ENCODE measurements around the gene UBA6.

Gene UBA6

GRCh38 chr4:67604749-67605148, 96.2 kb downstream of the UBA6 start:
- Mint-ChIP-seq H3K9me3 (peaks cover 25% of the 10 kb centered on the region), H3K27me3 (ENCODE audit: low read depth) (no peaks in the 10 kb centered on the region), H3K27ac (no peak overlapping the region), H3K4me1 (ENCODE audit: low read depth) (peaks cover 4% of the 10 kb centered on the region), H3K4me3 (no peak overlapping the region), H3K36me3 (ENCODE audit: low read depth) (peaks cover 79% of the 10 kb centered on the region)
- no peak for DNase-seq (ENCODE audit: low spot score)

GRCh38 chr4:67604029-67604381, 97.0 kb downstream of the UBA6 start:
- peaks cover 4% of the 10 kb centered on the region for H3K4me1 Mint-ChIP-seq (ENCODE audit: low read depth)
- peaks cover 27% of the 10 kb centered on the region for H3K9me3 Mint-ChIP-seq
- H3K27me3 Mint-ChIP-seq (ENCODE audit: low read depth): no peaks in the 10 kb centered on the region
- H3K36me3 Mint-ChIP-seq (ENCODE audit: low read depth): peaks cover 76% of the 10 kb centered on the region
- H3K4me3 Mint-ChIP-seq: no peak overlapping the region
- DNase-seq (ENCODE audit: low spot score): no peak
- no peak overlapping the region for H3K27ac Mint-ChIP-seq

GRCh38 chr4:67603310-67604028, 97.5 kb downstream of the UBA6 start:
- Mint-ChIP-seq H3K4me3 (no peak overlapping the region), H3K36me3 (ENCODE audit: low read depth) (peaks cover 78% of the 10 kb centered on the region), H3K27ac (no peak overlapping the region), H3K9me3 (peaks cover 32% of the 10 kb centered on the region), H3K27me3 (ENCODE audit: low read depth) (no peaks in the 10 kb centered on the region), H3K4me1 (ENCODE audit: low read depth) (peaks cover 4% of the 10 kb centered on the region)
- no peak for DNase-seq (ENCODE audit: low spot score)

GRCh38 chr4:67593741-67594175, 107.2 kb downstream of the UBA6 start:
- H3K4me1 Mint-ChIP-seq (ENCODE audit: low read depth): no peaks in the 10 kb centered on the region
- H3K27me3 Mint-ChIP-seq (ENCODE audit: low read depth): no peaks in the 10 kb centered on the region
- H3K4me3 Mint-ChIP-seq: no peak overlapping the region
- H3K9me3 Mint-ChIP-seq: peaks cover 14% of the 10 kb centered on the region
- no peak for DNase-seq (ENCODE audit: low spot score)
- peaks cover 74% of the 10 kb centered on the region for H3K36me3 Mint-ChIP-seq (ENCODE audit: low read depth)
- no peak overlapping the region for H3K27ac Mint-ChIP-seq

- H3K9me3 Mint-ChIP-seq: no peaks in the 10 kb centered on the region
- peaks cover 10% of the 10 kb centered on the region for H3K4me1 Mint-ChIP-seq (ENCODE audit: low read depth)
- no peak overlapping the region for H3K4me3 Mint-ChIP-seq
- H3K27ac Mint-ChIP-seq: no peak overlapping the region
- peaks cover 70% of the 10 kb centered on the region for H3K36me3 Mint-ChIP-seq (ENCODE audit: low read depth)
- no peaks in the 10 kb centered on the region for H3K27me3 Mint-ChIP-seq (ENCODE audit: low read depth)
- DNase-seq (ENCODE audit: low spot score): no peak
These were observed 113.8 kb downstream of the UBA6 start for GRCh38 chr4:67587156-67587555.

- no peak for DNase-seq (ENCODE audit: low spot score)
- peaks cover 69% of the 10 kb centered on the region for H3K36me3 Mint-ChIP-seq (ENCODE audit: low read depth)
- peak overlapping the region; percentile 47 for H3K27ac Mint-ChIP-seq
- no peaks in the 10 kb centered on the region for H3K27me3 Mint-ChIP-seq (ENCODE audit: low read depth)
- peaks cover 26% of the 10 kb centered on the region for H3K4me1 Mint-ChIP-seq (ENCODE audit: low read depth)
- no peak overlapping the region for H3K4me3 Mint-ChIP-seq
- H3K9me3 Mint-ChIP-seq: no peaks in the 10 kb centered on the region
These were observed 116.5 kb downstream of the UBA6 start for GRCh38 chr4:67584496-67584895.

- Mint-ChIP-seq H3K36me3 (ENCODE audit: low read depth) (peaks cover 71% of the 10 kb centered on the region), H3K9me3 (no peaks in the 10 kb centered on the region), H3K4me1 (ENCODE audit: low read depth) (peaks cover 37% of the 10 kb centered on the region), H3K27ac (peak overlapping the region; percentile 81), H3K27me3 (ENCODE audit: low read depth) (no peaks in the 10 kb centered on the region), H3K4me3 (peak overlapping the region; percentile 73)
- DNase-seq (ENCODE audit: low spot score): no peak
These were observed 119.0 kb downstream of the UBA6 start for GRCh38 chr4:67581913-67582312.

- peak; percentile 44 for DNase-seq (ENCODE audit: low spot score)
- Mint-ChIP-seq H3K36me3 (ENCODE audit: low read depth) (peaks cover 69% of the 10 kb centered on the region), H3K4me3 (peak overlapping the region; percentile 73), H3K9me3 (no peaks in the 10 kb centered on the region), H3K4me1 (ENCODE audit: low read depth) (peaks cover 38% of the 10 kb centered on the region), H3K27me3 (ENCODE audit: low read depth) (no peaks in the 10 kb centered on the region), H3K27ac (peak overlapping the region; percentile 81)
These were observed 119.6 kb downstream of the UBA6 start for GRCh38 chr4:67581208-67581857.

GRCh38 chr4:67580577-67580976, 120.4 kb downstream of the UBA6 start:
- no peak for DNase-seq (ENCODE audit: low spot score)
- Mint-ChIP-seq H3K4me3 (peak overlapping the region; percentile 73), H3K36me3 (ENCODE audit: low read depth) (peaks cover 66% of the 10 kb centered on the region), H3K4me1 (ENCODE audit: low read depth) (peaks cover 43% of the 10 kb centered on the region), H3K27ac (peak overlapping the region; percentile 81), H3K27me3 (ENCODE audit: low read depth) (no peaks in the 10 kb centered on the region), H3K9me3 (no peaks in the 10 kb centered on the region)

- Mint-ChIP-seq H3K27ac (no peak overlapping the region), H3K27me3 (ENCODE audit: low read depth) (no peaks in the 10 kb centered on the region), H3K9me3 (no peaks in the 10 kb centered on the region), H3K4me1 (ENCODE audit: low read depth) (peaks cover 62% of the 10 kb centered on the region), H3K36me3 (ENCODE audit: low read depth) (peaks cover 63% of the 10 kb centered on the region), H3K4me3 (no peak overlapping the region)
- DNase-seq (ENCODE audit: low spot score): no peak
These were observed 124.4 kb downstream of the UBA6 start for GRCh38 chr4:67576538-67576937.

- H3K9me3 Mint-ChIP-seq: no peaks in the 10 kb centered on the region
- H3K4me3 Mint-ChIP-seq: peak overlapping the region; percentile 66
- H3K4me1 Mint-ChIP-seq (ENCODE audit: low read depth): peaks cover 58% of the 10 kb centered on the region
- H3K36me3 Mint-ChIP-seq (ENCODE audit: low read depth): peaks cover 63% of the 10 kb centered on the region
- DNase-seq (ENCODE audit: low spot score): no peak
- H3K27me3 Mint-ChIP-seq (ENCODE audit: low read depth): no peaks in the 10 kb centered on the region
- H3K27ac Mint-ChIP-seq: peak overlapping the region; percentile 82
These were observed 124.9 kb downstream of the UBA6 start for GRCh38 chr4:67576059-67576466.

GRCh38 chr4:67575232-67576058, 125.5 kb downstream of the UBA6 start:
- no peak for DNase-seq (ENCODE audit: low spot score)
- peaks cover 52% of the 10 kb centered on the region for H3K4me1 Mint-ChIP-seq (ENCODE audit: low read depth)
- H3K4me3 Mint-ChIP-seq: peak overlapping the region; percentile 66
- H3K27me3 Mint-ChIP-seq (ENCODE audit: low read depth): no peaks in the 10 kb centered on the region
- peak overlapping the region; percentile 82 for H3K27ac Mint-ChIP-seq
- H3K9me3 Mint-ChIP-seq: no peaks in the 10 kb centered on the region
- H3K36me3 Mint-ChIP-seq (ENCODE audit: low read depth): peaks cover 62% of the 10 kb centered on the region

GRCh38 chr4:67573193-67573592, 127.8 kb downstream of the UBA6 start:
- peaks cover 52% of the 10 kb centered on the region for H3K4me1 Mint-ChIP-seq (ENCODE audit: low read depth)
- peaks cover 49% of the 10 kb centered on the region for H3K36me3 Mint-ChIP-seq (ENCODE audit: low read depth)
- H3K27ac Mint-ChIP-seq: peak overlapping the region; percentile 71
- peak; percentile 28 for DNase-seq (ENCODE audit: low spot score)
- peak overlapping the region; percentile 56 for H3K4me3 Mint-ChIP-seq
- no peaks in the 10 kb centered on the region for H3K9me3 Mint-ChIP-seq
- H3K27me3 Mint-ChIP-seq (ENCODE audit: low read depth): no peaks in the 10 kb centered on the region

GRCh38 chr4:67571975-67572374, 129.0 kb downstream of the UBA6 start:
- Mint-ChIP-seq H3K4me1 (ENCODE audit: low read depth) (peaks cover 55% of the 10 kb centered on the region), H3K27ac (peak overlapping the region; percentile 71), H3K36me3 (ENCODE audit: low read depth) (peaks cover 51% of the 10 kb centered on the region), H3K9me3 (no peaks in the 10 kb centered on the region), H3K27me3 (ENCODE audit: low read depth) (no peaks in the 10 kb centered on the region), H3K4me3 (no peak overlapping the region)
- DNase-seq (ENCODE audit: low spot score): no peak
